ENCODE measurements around the gene KITLG. TPM values are rescaled to one million over a fixed set of nuclear protein-coding genes. Genes with fewer than 3 reads are reported as not detected.

KITLG gene
- total and polyA plus RNA-seq, 3 donors from 2014 or later = 12.2 to 25.0 (median 21.8) TPM

DNA sequence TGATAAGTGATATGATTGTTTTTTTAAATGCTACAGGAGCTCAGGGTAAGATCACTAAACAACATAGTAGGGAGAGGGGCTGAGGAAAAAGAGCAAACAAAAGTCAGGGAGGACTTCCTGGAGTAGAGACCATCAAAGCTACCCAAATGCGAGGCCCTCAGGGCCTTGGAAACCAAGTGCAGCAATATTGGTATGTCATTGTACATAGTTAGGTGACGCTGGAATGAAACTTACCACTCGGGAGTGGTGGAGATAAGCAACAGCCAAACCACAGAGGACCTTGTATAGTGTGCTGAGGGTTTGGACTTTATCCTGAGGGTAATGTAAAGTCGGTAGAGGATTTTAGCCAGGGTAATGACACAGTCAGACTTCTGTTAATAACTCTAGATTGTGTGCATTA lies 13.8 kb downstream of the KITLG start:
- H3K9me3 ChIP-seq = no peaks in the 10 kb centered on the region
- no peaks in the 10 kb centered on the region for H3K27me3 ChIP-seq
- TF ChIP-seq, protein P1, sequence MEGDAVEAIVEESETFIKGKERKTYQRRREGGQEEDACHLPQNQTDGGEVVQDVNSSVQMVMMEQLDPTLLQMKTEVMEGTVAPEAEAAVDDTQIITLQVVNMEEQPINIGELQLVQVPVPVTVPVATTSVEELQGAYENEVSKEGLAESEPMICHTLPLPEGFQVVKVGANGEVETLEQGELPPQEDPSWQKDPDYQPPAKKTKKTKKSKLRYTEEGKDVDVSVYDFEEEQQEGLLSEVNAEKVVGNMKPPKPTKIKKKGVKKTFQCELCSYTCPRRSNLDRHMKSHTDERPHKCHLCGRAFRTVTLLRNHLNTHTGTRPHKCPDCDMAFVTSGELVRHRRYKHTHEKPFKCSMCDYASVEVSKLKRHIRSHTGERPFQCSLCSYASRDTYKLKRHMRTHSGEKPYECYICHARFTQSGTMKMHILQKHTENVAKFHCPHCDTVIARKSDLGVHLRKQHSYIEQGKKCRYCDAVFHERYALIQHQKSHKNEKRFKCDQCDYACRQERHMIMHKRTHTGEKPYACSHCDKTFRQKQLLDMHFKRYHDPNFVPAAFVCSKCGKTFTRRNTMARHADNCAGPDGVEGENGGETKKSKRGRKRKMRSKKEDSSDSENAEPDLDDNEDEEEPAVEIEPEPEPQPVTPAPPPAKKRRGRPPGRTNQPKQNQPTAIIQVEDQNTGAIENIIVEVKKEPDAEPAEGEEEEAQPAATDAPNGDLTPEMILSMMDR (IDR thresholded peaks at IDR 0.05) = no peak
- TF ChIP-seq POLR2A (IDR thresholded peaks at IDR 0.05) = no peak
- peaks cover 2% of the 10 kb centered on the region for H3K4me1 ChIP-seq
- 63 to 70% methylated on average over 4 of the region's 4 CpGs for WGBS, 2 donors
- no peak for DNase-seq
- H3K36me3 ChIP-seq (ENCODE audit: low read depth, missing control alignments) = no peaks in the 10 kb centered on the region
- H3K27ac ChIP-seq = no peak overlapping the region
- intact Hi-C loops (cut with DNase I; ENCODE audit: low total_unique reads) = no loop called here
- no peak overlapping the region for H3K4me3 ChIP-seq

DNA sequence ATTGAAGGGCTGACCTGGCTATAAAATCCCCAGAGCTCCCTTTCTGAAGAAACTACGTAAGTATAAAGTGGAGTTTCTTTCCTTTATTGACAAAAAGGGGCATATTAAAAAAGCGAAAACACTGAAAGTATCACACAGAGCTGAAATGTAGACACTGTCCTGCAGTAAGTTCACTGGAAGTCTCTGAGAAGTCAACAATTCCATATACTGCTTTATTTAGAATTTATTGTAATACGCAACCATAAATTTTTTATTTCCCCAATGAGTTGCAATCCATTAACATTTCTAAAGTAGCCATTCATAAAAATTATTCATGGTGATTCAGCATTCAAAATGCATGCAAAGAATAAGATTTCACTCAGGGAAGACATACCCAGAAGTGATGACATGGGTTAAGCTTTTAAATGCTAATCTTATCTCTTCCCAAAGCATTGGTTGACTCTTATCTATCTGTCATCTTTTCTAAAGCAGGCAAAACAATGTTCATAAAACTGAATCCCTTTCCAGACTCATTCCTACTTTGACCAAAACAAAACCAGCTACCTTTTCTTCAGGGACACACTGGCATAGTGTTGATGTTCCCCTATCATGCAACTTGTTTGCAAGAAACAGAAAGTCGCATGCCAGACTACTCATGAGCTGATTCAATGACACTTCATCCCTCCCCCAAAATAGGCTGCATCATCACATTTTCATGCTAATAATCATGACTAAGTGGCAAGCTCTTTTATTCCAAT lies 17.3 kb downstream of the KITLG start:
- no peak for DNase-seq
- TF ChIP-seq POLR2A (IDR thresholded peaks at IDR 0.05) = no peak
- TF ChIP-seq, protein P1 (IDR thresholded peaks at IDR 0.05) = no peak
- intact Hi-C loops (cut with DNase I; ENCODE audit: low total_unique reads) = no loop called here
- Histone ChIP-seq H3K27me3 (no peaks in the 10 kb centered on the region), H3K36me3 (ENCODE audit: low read depth, missing control alignments) (no peaks in the 10 kb centered on the region), H3K27ac (no peak overlapping the region), H3K9me3 (no peaks in the 10 kb centered on the region), H3K4me1 (peaks cover 2% of the 10 kb centered on the region), H3K4me3 (no peak overlapping the region)
- WGBS, 2 donors = 94 to 96% methylated on average over 4 of the region's 4 CpGs

DNA sequence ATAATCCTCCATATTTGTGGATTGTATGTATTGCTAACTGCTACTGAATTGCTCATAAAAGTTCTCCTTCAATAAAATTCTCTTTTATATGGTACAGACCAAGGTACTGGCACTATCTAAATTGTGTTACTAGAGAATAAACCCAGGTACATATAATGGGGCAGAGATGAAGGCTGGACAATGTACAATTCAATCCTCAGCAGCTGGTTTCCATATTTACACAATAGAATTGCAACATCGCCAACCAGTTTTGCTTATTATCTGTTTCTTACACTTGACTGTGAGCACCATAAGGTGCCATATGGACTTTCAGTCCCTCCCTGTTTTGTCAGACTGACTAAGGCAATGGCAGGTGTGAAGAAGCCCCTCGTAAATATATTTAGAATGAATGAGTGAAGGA lies 18.1 kb downstream of the KITLG start:
- Histone ChIP-seq H3K9me3 (no peaks in the 10 kb centered on the region), H3K27ac (no peak overlapping the region), H3K4me1 (peaks cover 2% of the 10 kb centered on the region), H3K27me3 (no peaks in the 10 kb centered on the region), H3K4me3 (no peak overlapping the region), H3K36me3 (ENCODE audit: low read depth, missing control alignments) (no peaks in the 10 kb centered on the region)
- DNase-seq = no peak
- intact Hi-C loops (cut with DNase I; ENCODE audit: low total_unique reads) = no loop called here
- 97 to 98% methylated on average over 2 of the region's 2 CpGs for WGBS, 2 donors
- TF ChIP-seq, protein P1 (IDR thresholded peaks at IDR 0.05) = no peak
- no peak for TF ChIP-seq POLR2A (IDR thresholded peaks at IDR 0.05)

DNA sequence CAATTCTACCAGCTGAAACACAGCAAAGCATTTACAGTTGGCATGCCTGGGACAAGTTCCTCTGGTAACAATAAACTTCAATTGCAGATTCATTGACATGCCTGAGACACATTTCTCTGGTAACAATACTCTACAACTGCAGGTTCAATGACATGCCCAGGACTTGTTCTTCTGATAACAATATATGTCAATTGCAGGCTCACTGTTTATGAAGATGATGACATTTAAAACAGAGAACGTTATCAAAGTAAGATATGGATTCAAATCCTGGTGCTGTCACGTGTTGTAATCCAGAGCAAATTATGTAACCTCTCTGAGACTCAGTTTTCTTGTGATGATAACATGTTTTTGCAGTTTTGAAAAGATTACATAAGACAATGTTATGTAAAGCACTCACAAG lies 20.5 kb downstream of the KITLG start:
- no peaks in the 10 kb centered on the region for H3K36me3 ChIP-seq (ENCODE audit: low read depth, missing control alignments)
- H3K27me3 ChIP-seq = no peaks in the 10 kb centered on the region
- peaks cover 2% of the 10 kb centered on the region for H3K4me1 ChIP-seq
- DNase-seq = no peak
- TF ChIP-seq, protein P1 (IDR thresholded peaks at IDR 0.05) = no peak
- no peak for TF ChIP-seq POLR2A (IDR thresholded peaks at IDR 0.05)
- intact Hi-C loops (cut with DNase I; ENCODE audit: low total_unique reads) = no loop called here
- no peak overlapping the region for H3K4me3 ChIP-seq
- 53 to 69% methylated on average over 2 of the region's 2 CpGs for WGBS, 2 donors
- H3K9me3 ChIP-seq = no peaks in the 10 kb centered on the region
- no peak overlapping the region for H3K27ac ChIP-seq

DNA sequence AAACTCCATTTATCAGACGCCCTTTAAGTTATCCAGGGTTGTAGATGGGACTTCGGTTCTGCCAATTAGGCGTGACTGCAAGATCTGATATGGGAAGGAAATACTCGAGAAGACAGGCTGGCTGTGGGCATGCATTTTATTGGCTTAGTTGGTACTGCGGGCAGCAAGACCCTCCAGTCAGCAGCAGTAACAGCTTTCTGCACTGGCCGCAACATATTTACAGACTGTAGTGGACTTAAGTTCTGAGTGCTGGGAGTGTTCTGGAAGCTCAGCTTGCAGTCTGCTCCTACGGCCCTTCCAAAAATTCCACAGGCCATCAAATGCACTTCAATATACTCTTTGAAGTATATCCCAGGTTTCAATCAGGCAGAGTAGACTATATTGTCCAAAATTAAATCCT lies 21.1 kb downstream of the KITLG start:
- TF ChIP-seq, protein P1 (IDR thresholded peaks at IDR 0.05) = no peak
- TF ChIP-seq POLR2A (IDR thresholded peaks at IDR 0.05) = no peak
- intact Hi-C loops (cut with DNase I; ENCODE audit: low total_unique reads) = no loop called here
- peaks cover 5% of the 10 kb centered on the region for H3K4me1 ChIP-seq
- H3K9me3 ChIP-seq = no peaks in the 10 kb centered on the region
- H3K27me3 ChIP-seq = no peaks in the 10 kb centered on the region
- no peak overlapping the region for H3K27ac ChIP-seq
- WGBS, 2 donors = 83 to 86% methylated on average over 7 of the region's 7 CpGs
- H3K4me3 ChIP-seq = no peak overlapping the region
- H3K36me3 ChIP-seq (ENCODE audit: low read depth, missing control alignments) = no peaks in the 10 kb centered on the region
- no peak for DNase-seq

All from testis (tissue), 3 donors.